RKO (cell line): ENCODE results near the gene GUCA2B.

ENCODE experiments used
- DNase-seq: peaks from one replicate; pipeline ENCODE4 v3.0.0-alpha.2; 2016; ENCODE audit warnings: low spot score

The GUCA2B gene

GRCh38 chr1:42152907-42153600 lies at the start of gene GUCA2B:
Gene GUCA2B (plus strand): TSS chr1:42153410. CDS start chr1:42153451, 41 bp downstream.
- no peak for DNase-seq

- no peak for DNase-seq
These were observed 48.2 kb upstream of the GUCA2B start for GRCh38 chr1:42105025-42105424.

DNA sequence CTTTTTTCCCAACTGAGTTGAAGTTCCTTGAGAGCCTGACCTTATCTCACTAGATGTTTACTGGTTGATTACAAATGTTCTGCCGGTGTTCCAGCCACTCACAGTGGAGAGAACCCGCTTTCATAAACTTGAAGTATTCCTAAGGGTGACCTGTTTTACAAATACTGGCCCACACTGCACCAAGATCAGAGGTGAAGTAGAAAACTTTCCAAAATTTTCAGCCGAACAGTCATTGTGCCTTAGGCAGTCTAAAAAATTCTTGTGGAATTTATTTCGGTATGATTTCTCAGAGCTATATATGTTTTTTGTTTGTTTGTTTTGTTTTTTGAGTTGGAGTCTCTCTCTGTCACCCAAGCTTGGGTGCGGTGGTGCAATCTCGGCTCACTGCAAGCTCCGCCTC lies 44.9 kb upstream of the GUCA2B start:
- DNase-seq: no peak

DNA sequence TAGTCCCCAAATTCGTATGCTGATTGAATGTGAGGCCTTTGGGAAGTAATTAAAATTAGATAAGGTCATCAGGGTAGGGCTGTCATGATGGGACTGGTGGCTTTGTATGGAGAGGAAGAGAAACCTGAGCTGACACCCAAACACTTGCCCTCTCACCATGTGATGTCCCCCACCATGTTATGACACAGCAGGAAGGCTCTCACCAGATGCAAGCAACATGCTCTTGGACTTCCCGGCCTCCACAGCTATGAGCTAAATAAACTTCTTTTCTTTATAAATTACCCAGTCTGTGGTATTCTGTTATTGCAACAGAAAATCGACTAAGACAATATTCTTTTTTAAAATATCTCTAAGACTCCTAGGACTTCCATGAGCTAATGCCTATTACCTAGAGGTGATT lies 43.6 kb upstream of the GUCA2B start:
- no peak for DNase-seq

GRCh38 chr1:42114229-42114628 lies 39.0 kb upstream of the GUCA2B start:
- no peak for DNase-seq

DNA sequence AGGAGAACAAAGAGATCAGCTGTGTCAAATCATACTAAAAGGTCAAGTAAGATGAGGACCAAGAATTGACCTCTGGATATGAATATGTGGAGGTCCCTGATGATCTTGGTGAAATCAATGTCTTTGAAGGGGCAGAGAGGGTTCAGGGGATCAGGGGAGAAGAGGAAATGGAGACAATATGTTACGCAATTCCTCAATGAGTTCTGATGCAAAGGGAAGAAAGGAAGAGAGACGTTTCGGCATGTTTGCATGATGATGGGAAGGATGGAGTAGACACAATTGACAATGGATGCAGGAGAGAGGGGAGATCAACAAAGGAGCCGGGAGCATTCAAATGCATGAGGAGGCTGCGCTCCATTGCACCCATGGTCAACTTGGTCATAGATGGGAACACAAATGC lies 36.0 kb upstream of the GUCA2B start:
- DNase-seq: no peak

GRCh38 chr1:42118125-42118524 lies 35.1 kb upstream of the GUCA2B start:
- DNase-seq: no peak

DNA sequence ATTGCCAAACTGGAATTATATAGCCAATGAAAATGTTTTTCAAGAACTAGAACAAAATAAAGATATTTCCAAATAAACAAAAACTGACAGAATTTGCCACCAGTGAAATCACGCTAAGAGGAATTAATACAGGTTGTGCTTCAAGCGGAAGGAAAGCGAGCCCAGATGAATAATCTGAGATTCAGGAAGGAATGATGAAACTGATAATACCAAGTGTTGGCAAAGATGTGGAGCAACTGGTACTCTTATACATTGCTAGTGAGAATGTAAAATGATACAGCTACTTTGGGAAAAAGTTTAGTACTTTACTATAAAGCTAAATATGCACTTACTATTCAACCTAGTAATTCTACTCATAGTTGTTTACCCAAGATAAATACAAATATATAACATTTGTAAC lies 30.8 kb upstream of the GUCA2B start:
- no peak for DNase-seq

DNA sequence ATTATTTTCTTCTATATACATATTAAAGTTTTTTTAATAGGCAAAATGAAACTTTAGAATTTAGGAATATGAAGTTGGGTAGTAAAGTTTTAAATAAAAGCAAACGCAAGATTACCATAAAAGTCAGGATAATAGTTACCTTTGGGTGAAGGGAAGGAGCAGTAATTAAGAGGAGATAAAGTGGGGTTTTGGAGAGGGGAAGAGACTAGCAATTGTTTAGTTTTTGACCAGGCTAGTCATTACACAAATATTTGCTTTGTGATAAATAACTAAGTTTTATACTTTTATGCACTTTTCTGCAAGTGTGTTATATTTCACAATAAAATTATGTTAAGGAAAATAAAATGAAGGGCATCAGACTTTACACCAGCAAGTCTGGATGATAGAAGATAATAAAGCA lies 27.7 kb upstream of the GUCA2B start:
- DNase-seq: no peak

- no peak for DNase-seq
These were observed 25.4 kb upstream of the GUCA2B start for GRCh38 chr1:42127767-42128166.

- no peak for DNase-seq
These were observed 24.7 kb upstream of the GUCA2B start for GRCh38 chr1:42128499-42128898.

- no peak for DNase-seq
These were observed 24.2 kb upstream of the GUCA2B start for GRCh38 chr1:42128964-42129363.

- no peak for DNase-seq
These were observed 23.0 kb upstream of the GUCA2B start for GRCh38 chr1:42130061-42130660.

GRCh38 chr1:42133390-42133789 lies 19.8 kb upstream of the GUCA2B start:
- no peak for DNase-seq

GRCh38 chr1:42133809-42134526 lies 19.2 kb upstream of the GUCA2B start:
- DNase-seq: no peak

- DNase-seq: no peak
These were observed 17.8 kb upstream of the GUCA2B start for GRCh38 chr1:42135426-42135825.

DNA sequence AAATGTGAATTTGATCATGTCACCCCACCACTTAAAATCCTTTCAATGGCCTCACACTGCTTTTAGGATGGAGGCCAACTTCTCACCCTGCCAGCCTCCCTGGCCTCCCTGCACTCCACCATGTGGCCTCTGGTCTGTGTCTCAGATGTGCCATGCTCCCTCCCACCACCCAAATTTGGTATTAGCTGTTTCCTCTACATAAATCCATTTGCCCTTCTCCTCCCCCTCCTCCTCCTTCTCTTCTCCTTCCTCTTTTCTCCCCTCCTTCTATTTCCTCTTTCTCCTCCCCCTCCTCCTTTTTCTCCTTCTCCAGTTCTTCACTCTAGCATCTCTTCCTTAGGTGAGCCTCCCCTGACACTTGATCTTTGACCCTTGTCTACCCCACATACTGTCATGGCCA lies 16.7 kb upstream of the GUCA2B start:
- DNase-seq: no peak

DNA sequence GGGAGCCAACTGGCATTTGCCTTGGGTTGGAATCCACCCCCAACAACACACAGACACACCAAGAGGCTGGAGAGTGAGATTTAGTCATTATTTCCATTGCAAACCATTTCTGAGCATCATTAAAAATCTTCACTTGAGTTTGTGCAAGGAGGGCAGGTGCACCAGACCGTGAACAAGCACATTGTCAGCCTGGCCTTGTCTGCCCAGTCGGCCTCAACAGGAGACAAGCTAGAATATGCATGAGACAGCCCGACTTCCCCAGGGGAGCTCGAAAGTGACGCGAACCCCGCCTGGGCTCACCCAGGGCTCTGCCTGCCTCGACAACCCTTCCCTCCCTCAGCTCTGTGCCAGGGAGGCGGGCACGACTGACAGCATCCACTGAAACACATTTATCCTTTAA lies 15.4 kb upstream of the GUCA2B start:
- DNase-seq: no peak

DNA sequence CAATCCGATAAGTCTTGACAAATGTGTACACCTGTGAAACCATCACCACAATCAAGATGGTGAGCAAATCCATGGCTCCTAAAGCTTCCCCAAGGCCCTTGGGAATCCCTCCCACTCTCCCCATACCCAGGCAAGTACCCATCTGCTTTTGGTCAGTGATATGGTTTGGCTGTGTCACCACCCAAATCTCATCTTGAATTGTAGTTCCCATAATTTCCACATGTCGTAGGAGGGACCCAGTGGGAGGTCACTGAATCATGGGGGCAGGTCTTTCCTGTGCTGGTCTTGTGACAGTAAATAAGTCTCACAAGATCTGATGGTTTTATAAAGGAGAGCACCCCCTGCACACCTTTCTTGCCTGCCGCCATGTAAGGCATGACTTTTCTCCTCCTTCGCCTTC lies 14.6 kb upstream of the GUCA2B start:
- no peak for DNase-seq

- no peak for DNase-seq
These were observed 13.8 kb upstream of the GUCA2B start for GRCh38 chr1:42139444-42139843.

DNA sequence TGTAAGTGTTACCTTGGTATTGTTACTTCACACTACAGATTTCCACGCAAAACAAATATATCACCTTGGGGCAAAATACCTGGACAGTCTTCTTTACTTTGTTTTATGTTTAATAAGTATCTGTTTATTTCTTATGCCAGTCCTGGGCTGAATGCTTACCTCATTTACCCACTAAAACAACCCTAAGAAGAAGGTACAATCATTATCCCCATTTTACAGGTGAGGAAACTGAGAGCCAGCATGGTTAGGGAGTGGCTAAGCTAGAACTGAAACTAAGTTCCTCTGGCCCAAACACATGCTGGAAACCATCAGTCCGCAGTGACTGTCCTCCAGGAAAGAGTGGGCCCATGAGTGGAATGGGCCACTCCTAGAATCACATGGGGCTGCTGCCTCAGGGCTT lies 13.0 kb upstream of the GUCA2B start:
- no peak for DNase-seq

GRCh38 chr1:42141978-42142377 lies 11.2 kb upstream of the GUCA2B start:
- DNase-seq: no peak

- peak; percentile 18 for DNase-seq
These were observed 10.1 kb upstream of the GUCA2B start for GRCh38 chr1:42142894-42143675.
